Measurements from ENCODE around the gene CHKA.

The CHKA gene

DNA sequence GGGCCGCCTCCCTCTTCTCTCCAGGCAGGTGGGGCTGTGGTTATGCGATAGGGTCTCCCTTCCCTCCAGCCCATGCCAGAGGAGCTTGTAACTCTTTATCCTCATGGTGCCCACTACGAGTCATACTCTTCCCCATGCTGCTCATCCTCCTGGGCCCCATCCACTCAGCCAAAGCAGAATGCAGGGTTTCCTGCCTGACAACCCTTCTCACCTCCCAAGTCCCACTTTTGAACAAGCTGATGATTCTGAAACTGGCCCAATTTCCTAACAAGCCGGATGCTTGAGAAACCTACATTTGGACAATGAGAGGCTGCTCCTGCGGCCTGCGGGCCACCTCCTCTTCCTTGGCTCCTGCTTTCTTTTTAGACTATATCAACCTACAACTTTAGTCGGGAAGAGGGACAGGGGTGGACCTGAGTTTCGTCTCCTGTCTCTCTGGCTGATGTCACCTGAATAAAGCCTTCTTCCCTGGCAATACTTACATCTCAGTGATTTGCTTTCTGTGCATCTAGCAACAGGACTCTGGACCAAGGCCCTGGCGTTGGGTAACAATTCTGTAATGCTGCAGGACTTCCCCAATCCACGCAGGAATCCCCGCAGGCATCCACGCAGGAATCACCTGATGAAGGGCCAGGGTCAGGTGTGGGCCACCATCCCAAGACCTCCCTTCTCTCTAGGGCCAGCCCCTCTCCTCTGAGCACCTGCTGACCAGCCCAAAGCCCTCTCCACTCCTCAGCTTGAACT, 92.2 kb downstream of the CHKA start:
- no peak for DNase-seq

DNA sequence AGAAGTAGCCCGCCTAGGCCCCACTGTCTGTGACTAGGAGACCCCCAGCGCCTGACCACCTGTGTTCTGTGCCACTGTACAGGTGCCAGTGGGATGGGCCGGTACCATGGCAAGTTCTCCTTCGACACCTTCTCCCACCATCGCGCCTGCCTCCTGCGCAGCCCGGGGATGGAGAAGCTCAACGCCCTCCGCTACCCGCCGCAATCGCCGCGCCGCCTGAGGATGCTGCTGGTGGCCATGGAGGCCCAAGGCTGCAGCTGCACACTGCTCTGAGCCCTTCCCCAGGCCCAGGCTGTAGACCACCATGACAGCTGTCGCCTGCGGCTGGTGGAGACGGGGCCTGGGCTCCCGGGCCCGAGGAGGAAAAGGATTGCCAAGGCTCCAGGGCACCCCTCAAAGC, 93.5 kb downstream of the CHKA start:
- no peak for DNase-seq

DNA sequence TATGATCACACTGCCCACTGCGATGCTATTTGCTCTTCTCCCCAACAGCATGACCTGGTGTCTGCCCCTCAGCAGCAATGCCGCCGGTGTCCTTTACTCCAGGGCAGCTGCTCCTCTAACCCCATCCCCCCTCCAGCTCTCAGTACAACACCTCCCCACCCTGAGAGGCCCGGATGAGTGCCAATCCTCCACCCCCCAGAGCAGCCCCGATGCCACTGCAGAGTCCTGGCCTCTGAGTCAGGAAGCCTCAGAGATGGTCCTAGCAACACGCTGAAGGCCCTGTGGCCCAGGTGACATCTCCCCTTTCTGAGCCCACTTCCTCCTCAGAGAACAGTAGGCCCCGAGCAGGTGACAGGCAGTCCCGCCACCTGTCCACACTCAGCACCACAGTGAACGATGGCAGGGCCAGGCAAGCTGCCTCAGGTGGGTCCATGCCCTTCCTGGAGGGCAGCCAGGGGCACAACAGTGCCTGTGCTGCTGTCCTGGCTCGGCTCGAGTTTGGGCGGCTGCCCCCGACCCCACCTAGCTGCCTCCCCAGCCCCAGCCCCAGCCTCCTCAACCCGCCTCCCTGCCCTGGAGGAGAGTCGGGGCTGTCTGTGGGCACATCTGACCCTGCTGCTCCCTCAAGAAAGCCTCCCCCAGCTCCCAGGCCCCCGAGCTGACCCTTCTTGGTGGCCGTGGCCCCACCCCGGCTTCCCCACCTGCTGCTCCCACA, 94.6 kb downstream of the CHKA start:
- DNase-seq = peak; percentile 29

GRCh38 chr11:68025047-68025446, 96.1 kb downstream of the CHKA start:
- no peak for DNase-seq

- no peak for DNase-seq
These were observed 96.7 kb downstream of the CHKA start for GRCh38 chr11:68024508-68024907.

DNA sequence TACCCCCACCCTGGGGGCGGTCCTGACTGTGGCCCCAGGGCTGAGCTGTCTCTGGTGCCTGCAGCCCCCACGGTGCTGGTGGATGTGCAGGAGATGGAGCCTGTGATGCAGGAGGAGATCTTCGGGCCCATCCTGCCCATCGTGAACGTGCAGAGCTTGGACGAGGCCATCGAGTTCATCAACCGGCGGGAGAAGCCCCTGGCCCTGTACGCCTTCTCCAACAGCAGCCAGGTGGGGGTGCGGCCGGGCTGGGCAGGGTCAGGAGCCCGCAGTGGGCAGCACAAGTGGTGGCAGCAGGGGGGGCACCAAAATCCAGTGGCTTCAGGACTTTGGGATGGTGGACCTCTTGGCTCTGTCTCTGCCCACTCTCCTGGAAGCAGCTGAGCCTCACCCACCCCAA, 98.7 kb downstream of the CHKA start:
- no peak for DNase-seq

GRCh38 chr11:68021167-68021787, 99.9 kb downstream of the CHKA start:
- DNase-seq = no peak

DNA sequence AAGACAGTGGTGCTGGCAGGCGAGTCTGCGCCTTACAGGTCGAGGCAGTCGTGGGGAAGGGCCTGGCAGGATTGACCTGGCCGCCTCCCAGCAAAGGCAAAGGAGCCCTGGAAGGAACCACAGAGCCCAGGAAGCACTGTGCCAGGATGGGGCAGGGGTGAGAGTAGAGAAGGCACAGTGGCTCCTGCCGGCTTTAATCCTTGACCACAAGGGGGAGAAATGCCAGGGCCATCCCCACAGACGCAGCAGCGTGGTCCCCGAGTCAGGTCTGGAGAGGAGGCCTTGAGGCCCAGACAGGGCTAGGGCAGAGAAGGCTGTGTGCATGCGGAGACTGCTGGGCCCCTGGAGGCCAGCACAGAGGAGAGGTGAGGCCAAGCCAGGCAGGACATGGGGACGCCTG, 100.6 kb downstream of the CHKA start:
- no peak for DNase-seq

DNA sequence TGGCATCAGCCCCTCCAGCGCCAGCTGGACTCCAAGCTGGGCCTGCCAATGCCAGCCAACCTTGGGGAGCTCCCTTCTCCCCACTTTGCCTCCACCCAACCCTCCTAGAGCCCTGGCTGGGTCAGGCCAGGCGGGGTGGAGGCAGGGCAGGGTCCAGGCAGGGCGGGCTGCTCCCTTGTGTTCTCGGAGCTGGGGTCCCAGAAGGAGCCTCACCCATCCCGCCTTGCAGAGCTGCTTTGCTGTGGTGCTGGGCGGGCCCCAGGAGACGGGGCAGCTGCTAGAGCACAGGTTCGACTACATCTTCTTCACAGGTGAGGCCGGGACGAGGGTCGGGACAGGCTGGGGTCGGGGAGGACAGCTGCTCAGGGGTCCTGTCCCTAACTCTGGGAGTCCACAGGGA, 101.7 kb downstream of the CHKA start:
- DNase-seq = no peak

DNA sequence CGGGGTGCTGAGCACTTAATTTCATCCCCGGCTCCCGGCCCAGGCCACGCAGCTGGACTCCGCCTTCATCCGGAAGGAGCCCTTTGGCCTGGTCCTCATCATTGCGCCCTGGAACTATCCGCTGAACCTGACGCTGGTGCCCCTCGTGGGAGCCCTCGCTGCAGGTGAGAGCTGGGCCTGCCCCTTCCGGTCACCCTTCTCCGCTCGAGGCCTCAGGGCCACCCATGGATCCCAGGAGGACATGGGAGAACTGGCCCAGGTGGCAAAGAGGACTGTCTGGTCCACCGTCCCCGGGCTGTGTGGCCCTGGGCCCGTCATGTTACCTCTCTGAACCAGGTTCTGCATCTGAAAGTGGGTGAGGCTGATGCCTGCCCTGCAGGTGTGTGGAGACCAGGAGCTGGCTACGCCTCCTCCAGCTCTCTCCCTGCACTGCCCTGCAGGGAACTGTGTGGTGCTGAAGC, 102.4 kb downstream of the CHKA start:
- no peak for DNase-seq

- no peak for DNase-seq
These were observed 103.0 kb downstream of the CHKA start for GRCh38 chr11:68017980-68018729.

GRCh38 chr11:68016904-68017817, 104.0 kb downstream of the CHKA start:
- DNase-seq = no peak

- DNase-seq = no peak
These were observed 104.9 kb downstream of the CHKA start for GRCh38 chr11:68016161-68016903.

GRCh38 chr11:68015467-68015866, 105.7 kb downstream of the CHKA start:
- no peak for DNase-seq

DNA sequence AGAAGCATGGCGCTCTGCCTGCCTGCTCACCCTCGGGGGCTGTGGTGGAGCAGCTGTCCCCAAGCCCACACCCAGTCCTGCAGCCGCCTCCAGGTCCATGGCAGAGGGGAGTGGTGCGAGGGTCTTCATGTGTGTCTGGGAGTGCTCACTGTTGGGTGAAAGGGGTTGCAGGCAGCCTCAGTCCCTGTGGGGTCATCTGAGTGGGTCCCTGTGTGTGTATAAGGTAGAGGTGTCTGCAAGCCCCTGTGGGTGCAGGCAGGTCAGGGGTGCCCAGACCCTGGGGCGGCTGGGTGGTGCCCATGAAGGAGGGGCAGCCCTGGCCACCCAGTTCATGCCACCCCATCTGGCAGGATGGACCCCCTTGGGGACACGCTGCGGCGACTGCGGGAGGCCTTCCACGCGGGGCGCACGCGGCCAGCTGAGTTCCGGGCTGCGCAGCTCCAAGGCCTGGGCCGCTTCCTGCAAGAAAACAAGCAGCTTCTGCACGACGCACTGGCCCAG, 106.2 kb downstream of the CHKA start:
- no peak for DNase-seq

GRCh38 chr11:68014157-68014946, 106.8 kb downstream of the CHKA start:
- DNase-seq = no peak

- DNase-seq = no peak
These were observed 107.5 kb downstream of the CHKA start for GRCh38 chr11:68013611-68014156.

DNA sequence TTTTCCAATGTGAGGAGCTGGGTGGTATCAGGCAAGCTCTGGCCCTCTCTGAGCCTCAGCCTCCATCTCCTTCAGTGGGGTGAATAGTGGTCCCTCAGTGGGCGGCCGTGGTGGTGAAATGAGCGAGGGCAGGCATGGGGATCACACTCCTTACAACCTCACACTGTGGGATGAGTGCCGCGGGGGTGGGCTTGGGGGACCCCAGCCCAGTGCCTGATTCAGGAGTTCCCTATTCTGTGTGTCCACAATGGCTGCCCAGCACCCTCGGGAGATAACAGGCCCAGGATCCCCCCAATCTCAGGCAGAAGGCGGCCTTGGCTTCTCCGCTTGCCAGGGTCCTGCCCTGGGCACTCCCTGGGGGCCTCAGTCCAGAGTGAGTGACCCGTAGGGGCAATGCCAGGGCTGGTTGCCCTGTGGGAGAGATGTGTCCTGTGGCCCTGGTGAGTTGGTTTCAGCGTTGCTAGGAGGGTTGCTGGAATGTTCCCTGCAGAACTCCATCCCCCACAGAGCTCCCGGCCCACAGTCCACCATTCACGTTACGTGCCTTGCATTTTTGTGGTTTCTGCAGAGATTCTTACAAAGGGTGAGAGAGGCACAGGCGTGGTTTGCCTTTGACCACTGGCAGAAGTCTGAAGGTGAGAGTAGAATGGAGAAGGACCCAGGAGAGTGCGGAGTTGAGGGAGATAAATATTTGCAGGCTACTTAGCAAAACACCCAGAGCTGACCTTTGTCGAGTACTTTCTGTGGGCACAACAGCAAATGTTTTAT, 108.2 kb downstream of the CHKA start:
- no peak for DNase-seq
